Esophagus muscularis mucosa (tissue), 3 donors: Measurements from ENCODE around the gene BICC1.

ENCODE experiments used
- EP300 ChIP-seq: sonication (generic); formaldehyde crosslinking; IDR thresholded peaks from one replicate; pipeline ENCODE4 v1.6.1; 2017; ENCODE audit warnings: antibody characterized with exemption
- POLR2AphosphoS5 ChIP-seq, 2 donors: sonication (generic); formaldehyde crosslinking; IDR thresholded peaks; one replicate each; pipeline ENCODE4 v1.6.1; 2017; ENCODE audit warnings: antibody characterized with exemption in 2 of 2

DNA sequence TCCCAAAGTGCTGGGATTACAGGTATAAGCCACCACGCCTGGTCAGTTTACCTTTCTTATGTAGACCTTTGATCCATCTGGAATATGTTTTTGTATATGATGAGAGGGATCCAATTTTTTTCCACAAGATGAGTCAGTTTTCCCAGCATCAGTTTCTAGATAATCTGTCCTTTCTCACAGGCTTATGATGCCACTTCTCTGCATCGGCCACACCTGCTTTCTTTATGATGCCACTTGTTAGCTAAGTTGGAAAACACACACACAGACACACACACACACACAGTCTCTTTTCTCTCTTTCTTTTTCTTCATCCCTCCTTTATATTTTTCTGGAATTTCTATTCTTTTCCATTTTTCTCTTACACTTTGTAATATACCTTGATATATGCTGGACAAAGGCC is 240.8 kb downstream of the BICC1 start:
- TF ChIP-seq POLR2AphosphoS5 (IDR thresholded peaks at IDR 0.05), result no peak
- no peak for TF ChIP-seq EP300
